ENCODE results near the gene LILRA5. TPM values are rescaled to one million over a fixed set of nuclear protein-coding genes. Genes with fewer than 3 reads are reported as not detected.

LILRA5 gene
- total RNA-seq, 2 experiments from 2014 or later = not detected

GRCh38 chr19:54316746-54317107 is 3.8 kb upstream of the LILRA5 start:
- ChIA-PET POLR2A (interaction anchor here (0.6 kb wide), 1 partner anchor 82 kb away, joined by 3 read pairs; no protein-coding TSS in a partner anchor), CTCF (interaction anchor here (0.6 to 3.9 kb wide), 3 partner anchors 8 to 74 kb away, joined by 3 to 19 read pairs (median 3); no protein-coding TSS in a partner anchor)
- no peak for DNase-seq
- H3K4me3 Mint-ChIP-seq = no peak overlapping the region
- intact Hi-C loops (cut with micrococcal nuclease) = no loop called here
- H3K27me3 Mint-ChIP-seq = peaks cover 36% of the 10 kb centered on the region
- no peak overlapping the region for H3K27ac Mint-ChIP-seq
- H3K4me1 Mint-ChIP-seq (ENCODE audit: low read depth) = no peaks in the 10 kb centered on the region
- H3K9me3 Mint-ChIP-seq = no peaks in the 10 kb centered on the region
- no peaks in the 10 kb centered on the region for H3K36me3 Mint-ChIP-seq

- no peaks in the 10 kb centered on the region for H3K9me3 Mint-ChIP-seq
- H3K36me3 Mint-ChIP-seq = no peaks in the 10 kb centered on the region
- ChIA-PET POLR2A (interaction anchor here (0.6 kb wide), 1 partner anchor 83 kb away, joined by 3 read pairs; no protein-coding TSS in a partner anchor), CTCF (interaction anchor here (1.0 to 3.9 kb wide), 2 partner anchors 9 to 75 kb away, joined by 3 to 19 read pairs; no protein-coding TSS in a partner anchor)
- H3K4me3 Mint-ChIP-seq = no peak overlapping the region
- H3K27me3 Mint-ChIP-seq = peaks cover 32% of the 10 kb centered on the region
- H3K4me1 Mint-ChIP-seq (ENCODE audit: low read depth) = no peaks in the 10 kb centered on the region
- no peak for DNase-seq
- H3K27ac Mint-ChIP-seq = no peak overlapping the region
- intact Hi-C loops (cut with micrococcal nuclease) = no loop called here
Observed at GRCh38 chr19:54315956-54316355, 3.0 kb upstream of the LILRA5 start.

- no peaks in the 10 kb centered on the region for H3K36me3 Mint-ChIP-seq
- no peak overlapping the region for H3K27ac Mint-ChIP-seq
- no peaks in the 10 kb centered on the region for H3K9me3 Mint-ChIP-seq
- H3K4me1 Mint-ChIP-seq (ENCODE audit: low read depth) = no peaks in the 10 kb centered on the region
- POLR2A ChIA-PET = no interaction called here
- H3K27me3 Mint-ChIP-seq = peaks cover 28% of the 10 kb centered on the region
- H3K4me3 Mint-ChIP-seq = no peak overlapping the region
- intact Hi-C loops (cut with micrococcal nuclease) = no loop called here
- CTCF ChIA-PET = no interaction called here
- DNase-seq = no peak
Observed at GRCh38 chr19:54312011-54312410, 955 bp downstream of the LILRA5 start.

GRCh38 chr19:54311486-54311885 is 1.5 kb downstream of the LILRA5 start:
- Mint-ChIP-seq H3K27ac (no peak overlapping the region), H3K36me3 (no peaks in the 10 kb centered on the region), H3K9me3 (no peaks in the 10 kb centered on the region), H3K4me1 (ENCODE audit: low read depth) (no peaks in the 10 kb centered on the region), H3K27me3 (peaks cover 26% of the 10 kb centered on the region), H3K4me3 (no peak overlapping the region)
- CTCF ChIA-PET = no interaction called here
- POLR2A ChIA-PET = no interaction called here
- intact Hi-C loops (cut with micrococcal nuclease) = no loop called here
- DNase-seq = no peak

- CTCF ChIA-PET = interaction anchor here (0.6 kb wide), 1 partner anchor 80 kb away, joined by 3 read pairs; no protein-coding TSS in a partner anchor
- Mint-ChIP-seq H3K4me3 (no peak overlapping the region), H3K27ac (no peak overlapping the region), H3K9me3 (no peaks in the 10 kb centered on the region), H3K36me3 (no peaks in the 10 kb centered on the region), H3K4me1 (ENCODE audit: low read depth) (no peaks in the 10 kb centered on the region), H3K27me3 (peaks cover 20% of the 10 kb centered on the region)
- DNase-seq = no peak
- intact Hi-C loops (cut with micrococcal nuclease) = no loop called here
- POLR2A ChIA-PET = no interaction called here
Observed at GRCh38 chr19:54310543-54310942, 2.4 kb downstream of the LILRA5 start.

GRCh38 chr19:54309811-54310210 is 3.2 kb downstream of the LILRA5 start:
- CTCF ChIA-PET = interaction anchor here (0.6 kb wide), 1 partner anchor 81 kb away, joined by 3 read pairs; no protein-coding TSS in a partner anchor
- intact Hi-C loops (cut with micrococcal nuclease) = no loop called here
- H3K36me3 Mint-ChIP-seq = no peaks in the 10 kb centered on the region

GRCh38 chr19:54307389-54308020 is 5.5 kb downstream of the LILRA5 start:
- H3K36me3 Mint-ChIP-seq = no peaks in the 10 kb centered on the region
- intact Hi-C loops (cut with micrococcal nuclease) = no loop called here
- CTCF ChIA-PET = no interaction called here

More at GRCh38 chr19:54309811-54310210, 3.2 kb downstream of the LILRA5 start:
- peaks cover 21% of the 10 kb centered on the region for H3K27me3 Mint-ChIP-seq
- H3K27ac Mint-ChIP-seq = no peak overlapping the region
- H3K4me1 Mint-ChIP-seq (ENCODE audit: low read depth) = peaks cover 3% of the 10 kb centered on the region
- no peak for DNase-seq
- no peaks in the 10 kb centered on the region for H3K9me3 Mint-ChIP-seq
- POLR2A ChIA-PET = no interaction called here
- H3K4me3 Mint-ChIP-seq = no peak overlapping the region

GRCh38 chr19:54305141-54305540 is 7.8 kb downstream of the LILRA5 start:
- Mint-ChIP-seq H3K4me1 (ENCODE audit: low read depth) (peaks cover 13% of the 10 kb centered on the region), H3K36me3 (no peaks in the 10 kb centered on the region), H3K27me3 (peaks cover 13% of the 10 kb centered on the region), H3K9me3 (no peaks in the 10 kb centered on the region), H3K4me3 (no peak overlapping the region), H3K27ac (no peak overlapping the region)
- ChIA-PET POLR2A (no interaction called here), CTCF (no interaction called here)
- DNase-seq = no peak
- intact Hi-C loops (cut with micrococcal nuclease) = no loop called here

More at GRCh38 chr19:54307389-54308020, 5.5 kb downstream of the LILRA5 start:
- POLR2A ChIA-PET = no interaction called here
- Mint-ChIP-seq H3K27me3 (peaks cover 10% of the 10 kb centered on the region), H3K9me3 (no peaks in the 10 kb centered on the region), H3K27ac (no peak overlapping the region), H3K4me3 (no peak overlapping the region), H3K4me1 (ENCODE audit: low read depth) (peaks cover 13% of the 10 kb centered on the region)
- no peak for DNase-seq

- H3K27me3 Mint-ChIP-seq = peaks cover 13% of the 10 kb centered on the region
- intact Hi-C loops (cut with micrococcal nuclease) = no loop called here
- DNase-seq = no peak
- ChIA-PET CTCF (interaction anchor here (1.1 kb wide), 1 partner anchor 36 kb away, joined by 3 read pairs; no protein-coding TSS in a partner anchor), POLR2A (no interaction called here)
- peaks cover 13% of the 10 kb centered on the region for H3K4me1 Mint-ChIP-seq (ENCODE audit: low read depth)
- H3K36me3 Mint-ChIP-seq = no peaks in the 10 kb centered on the region
- H3K9me3 Mint-ChIP-seq = no peaks in the 10 kb centered on the region
- H3K4me3 Mint-ChIP-seq = no peak overlapping the region
- H3K27ac Mint-ChIP-seq = no peak overlapping the region
Observed at GRCh38 chr19:54302257-54302656, 10.7 kb downstream of the LILRA5 start.

GRCh38 chr19:54299515-54299914 is 13.5 kb downstream of the LILRA5 start:
- H3K27ac Mint-ChIP-seq = no peak overlapping the region
- H3K36me3 Mint-ChIP-seq = no peaks in the 10 kb centered on the region
- ChIA-PET POLR2A (no interaction called here), CTCF (no interaction called here)
- peaks cover 8% of the 10 kb centered on the region for H3K4me1 Mint-ChIP-seq (ENCODE audit: low read depth)
- no peak overlapping the region for H3K4me3 Mint-ChIP-seq
- H3K9me3 Mint-ChIP-seq = no peaks in the 10 kb centered on the region
- no peak for DNase-seq
- H3K27me3 Mint-ChIP-seq = peaks cover 12% of the 10 kb centered on the region
- intact Hi-C loops (cut with micrococcal nuclease) = no loop called here

GRCh38 chr19:54299126-54299498 is 13.9 kb downstream of the LILRA5 start:
- intact Hi-C loops (cut with micrococcal nuclease) = no loop called here
- Mint-ChIP-seq H3K9me3 (no peaks in the 10 kb centered on the region), H3K36me3 (no peaks in the 10 kb centered on the region), H3K4me3 (no peak overlapping the region), H3K27me3 (peaks cover 14% of the 10 kb centered on the region), H3K4me1 (ENCODE audit: low read depth) (peaks cover 6% of the 10 kb centered on the region), H3K27ac (no peak overlapping the region)
- no peak for DNase-seq
- ChIA-PET POLR2A (no interaction called here), CTCF (no interaction called here)

GRCh38 chr19:54298357-54299125 is 14.4 kb downstream of the LILRA5 start:
- no peaks in the 10 kb centered on the region for H3K36me3 Mint-ChIP-seq
- intact Hi-C loops (cut with micrococcal nuclease) = no loop called here
- ChIA-PET POLR2A (no interaction called here), CTCF (no interaction called here)
- DNase-seq = no peak
- no peaks in the 10 kb centered on the region for H3K9me3 Mint-ChIP-seq
- peaks cover 15% of the 10 kb centered on the region for H3K27me3 Mint-ChIP-seq
- no peaks in the 10 kb centered on the region for H3K4me1 Mint-ChIP-seq (ENCODE audit: low read depth)
- no peak overlapping the region for H3K4me3 Mint-ChIP-seq
- no peak overlapping the region for H3K27ac Mint-ChIP-seq
